GM12872 (cell line): ENCODE measurements around the gene PSMF1.

Experiments used
- TF ChIP-seq, protein P1 (sequence below): IDR thresholded peaks from 3 replicates; pipeline ENCODE4 v1.5.1; 2011; ENCODE audit warnings: low read depth, mild to moderate bottlenecking, low read length, moderate library complexity; ENCODE audit not compliant: insufficient read depth

PSMF1 gene

GRCh38 chr20:1118336-1119127 lies at the start of gene PSMF1:
PSMF1 (plus strand) TSS chr20:1118602; CDS start chr20:1118774, 172 bp downstream.
- TF ChIP-seq, protein P1, sequence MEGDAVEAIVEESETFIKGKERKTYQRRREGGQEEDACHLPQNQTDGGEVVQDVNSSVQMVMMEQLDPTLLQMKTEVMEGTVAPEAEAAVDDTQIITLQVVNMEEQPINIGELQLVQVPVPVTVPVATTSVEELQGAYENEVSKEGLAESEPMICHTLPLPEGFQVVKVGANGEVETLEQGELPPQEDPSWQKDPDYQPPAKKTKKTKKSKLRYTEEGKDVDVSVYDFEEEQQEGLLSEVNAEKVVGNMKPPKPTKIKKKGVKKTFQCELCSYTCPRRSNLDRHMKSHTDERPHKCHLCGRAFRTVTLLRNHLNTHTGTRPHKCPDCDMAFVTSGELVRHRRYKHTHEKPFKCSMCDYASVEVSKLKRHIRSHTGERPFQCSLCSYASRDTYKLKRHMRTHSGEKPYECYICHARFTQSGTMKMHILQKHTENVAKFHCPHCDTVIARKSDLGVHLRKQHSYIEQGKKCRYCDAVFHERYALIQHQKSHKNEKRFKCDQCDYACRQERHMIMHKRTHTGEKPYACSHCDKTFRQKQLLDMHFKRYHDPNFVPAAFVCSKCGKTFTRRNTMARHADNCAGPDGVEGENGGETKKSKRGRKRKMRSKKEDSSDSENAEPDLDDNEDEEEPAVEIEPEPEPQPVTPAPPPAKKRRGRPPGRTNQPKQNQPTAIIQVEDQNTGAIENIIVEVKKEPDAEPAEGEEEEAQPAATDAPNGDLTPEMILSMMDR: 0 out of 3 replicates have a peak, but pooled peaks have one; percentile 10

GRCh38 chr20:1072258-1072657 lies 46.1 kb upstream of the PSMF1 start:
- TF ChIP-seq, protein P1: no peak

- TF ChIP-seq, protein P1: no peak
Measured at GRCh38 chr20:1075616-1076015, 42.8 kb upstream of the PSMF1 start.

DNA sequence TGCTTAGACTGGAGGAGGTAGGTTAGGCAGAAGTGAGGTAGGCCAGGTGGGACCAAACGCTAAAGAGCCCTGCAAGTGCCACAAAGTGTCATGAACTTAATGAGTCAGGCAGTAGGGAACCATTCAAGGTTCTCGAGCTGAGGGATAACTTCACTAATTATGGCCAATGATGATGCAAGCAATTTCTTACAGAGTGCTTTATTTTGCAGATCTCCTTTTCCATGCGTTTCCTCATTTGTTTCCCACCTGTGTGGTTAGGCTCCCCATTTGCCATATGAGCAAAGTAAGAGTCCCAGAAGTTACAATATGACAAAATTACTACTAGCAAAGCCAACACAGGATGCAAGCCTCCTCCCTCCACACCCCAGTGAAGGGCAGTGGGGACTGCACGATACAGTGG lies 36.5 kb upstream of the PSMF1 start:
- TF ChIP-seq, protein P1: no peak

DNA sequence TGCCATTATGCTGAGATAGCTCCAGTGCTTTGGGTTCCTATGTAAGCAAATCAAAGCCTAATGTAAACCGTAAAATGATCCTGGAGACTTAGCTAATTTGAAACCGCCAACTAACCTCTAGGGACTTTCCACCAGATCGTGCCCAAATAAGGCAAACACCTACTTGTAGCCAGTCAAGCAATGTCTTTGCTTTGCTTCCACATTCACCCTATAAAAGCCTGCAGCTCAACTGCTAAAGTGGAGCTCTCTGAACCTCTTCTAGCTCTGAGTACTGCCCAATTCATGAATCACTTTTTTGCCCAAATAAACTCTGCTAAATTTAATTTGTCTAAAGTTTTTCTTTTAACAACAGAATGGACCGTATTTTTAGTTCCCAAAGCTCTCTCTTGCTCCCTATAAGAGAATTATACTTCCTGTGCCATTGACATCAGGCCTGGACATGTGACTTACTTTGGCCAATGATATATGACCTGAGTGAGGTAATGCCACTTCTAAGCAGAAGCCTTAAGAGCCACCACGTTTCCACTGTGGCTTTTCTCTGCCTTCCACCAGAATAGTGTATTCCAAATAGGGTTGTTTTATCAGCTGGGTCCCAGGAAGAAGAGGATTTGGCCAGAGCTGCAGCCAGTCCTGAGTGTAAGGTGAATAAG lies 34.8 kb upstream of the PSMF1 start:
- TF ChIP-seq, protein P1: no peak

DNA sequence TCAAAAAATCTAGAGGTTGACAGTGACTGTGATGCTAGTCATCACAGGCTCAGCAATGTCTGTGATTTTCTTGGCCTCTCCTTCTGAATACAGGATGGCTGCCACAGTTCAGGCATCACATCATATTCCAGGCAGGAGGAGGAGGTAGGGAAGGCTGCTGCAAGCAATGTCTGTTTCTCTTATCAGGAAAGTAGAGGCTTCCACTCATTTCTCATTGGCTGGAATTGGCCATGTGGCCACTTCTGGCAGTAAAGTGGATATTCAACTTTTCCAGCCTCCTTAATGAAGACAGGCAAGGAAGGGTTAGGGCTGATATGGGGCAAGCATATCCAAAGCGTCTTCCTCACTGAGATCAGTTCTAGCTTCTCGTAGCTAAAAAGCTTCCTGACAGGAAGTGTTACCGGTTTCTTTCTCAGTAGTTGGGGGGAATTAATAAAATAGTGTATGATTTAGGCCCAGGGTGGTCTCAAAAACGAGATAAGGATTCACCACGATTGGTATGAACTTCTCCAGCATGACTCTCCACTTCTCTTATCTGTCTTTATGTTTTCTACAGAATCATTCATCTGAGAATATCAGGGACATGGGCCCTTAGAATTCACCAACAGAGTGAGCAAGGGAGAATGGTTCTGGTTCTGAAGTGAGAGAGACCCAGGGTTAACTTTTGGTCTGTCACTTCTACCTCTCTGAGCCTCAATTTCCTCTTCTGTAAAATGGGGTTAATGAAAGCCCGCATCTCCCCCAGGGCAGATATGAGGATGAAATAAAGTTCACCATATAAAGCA lies 32.7 kb upstream of the PSMF1 start:
- TF ChIP-seq, protein P1: no peak
